ENCODE data around the gene SKAP2. TPM values are rescaled to one million over a fixed set of nuclear protein-coding genes. Genes with fewer than 3 reads are reported as not detected.
A peak's percentile ranks its signal among the peaks of the same experiment; 100 is the strongest.

The SKAP2 gene
- 9.6 and 18.4 TPM in 2 replicates for total RNA-seq (2014; rRNA removed)
- Bru-seq, nascent RNA: percentile 67 among the genes with signal in this experiment
- BruChase-seq, experiment 1, labeled RNA remaining after a 6-hour chase: percentile 57 among the genes with signal in this experiment
- percentile 63 among the genes with signal in this experiment for BruChase-seq, experiment 2, labeled RNA remaining after a 2-hour chase
- long read RNA-seq, transcript SKAP2-201 (13 exons, 3,998 nt): major isoform, 53 of 70 reads
- long read RNA-seq, partial matches to known transcripts: 5 of 70 reads
- long read RNA-seq, other reads (novel, unspliced or antisense): 12 of 70 reads

GRCh38 chr7:26864309-26865093 is at the start of gene SKAP2:
Gene SKAP2, minus strand, starts transcription at chr7:26864590. Its CDS starts 161 bp downstream, at chr7:26864429.
- CTCF ChIA-PET: interaction anchor here (0.6 kb wide), 1 partner anchor 145 kb away, joined by 4 read pairs; no protein-coding TSS in a partner anchor
- no peaks in the 10 kb centered on the region for H3K9me2 ChIP-seq (replicated peaks; ENCODE audit: low read length)
- H3K4me3 ChIP-seq (ENCODE audit: low read length): peak within 1 kb of the TSS; percentile 92
- no TSS peak for BruUV-seq (replicated peaks)
- peaks cover 42% of the 10 kb centered on the region for H3K4me1 ChIP-seq (ENCODE audit: insufficient read depth, low read length)
- DNase-seq (peak; percentile 99), ATAC-seq (peak; percentile 85)
- peak within 1 kb of the TSS; percentile 81 for H3K27ac ChIP-seq (ENCODE audit: low read length)
- H3K9me3 ChIP-seq (ENCODE audit: low read length): no peaks in the 10 kb centered on the region
- peak within 1 kb of the TSS; percentile 86 for H3K9ac ChIP-seq (ENCODE audit: low read length)
- H4K20me1 ChIP-seq (ENCODE audit: low read length): no peaks in the 10 kb centered on the region
- H3K36me3 ChIP-seq (ENCODE audit: low read depth, low read length): no peaks in the 10 kb centered on the region
- H3K79me2 ChIP-seq (ENCODE audit: low read length): peaks cover 44% of the 10 kb centered on the region
- no peaks in the 10 kb centered on the region for H3K27me3 ChIP-seq (ENCODE audit: low read length)
- intact Hi-C loops (cut with micrococcal nuclease): loop anchor here (1.0 to 5.0 kb wide), 6 partner anchors 168 to 497 kb away; no protein-coding TSS in a partner anchor
- no peak for TF ChIP-seq EZH2 (IDR thresholded peaks at IDR 0.05; ENCODE audit: low read length, unreplicated experiment)
- no peak for TF ChIP-seq EZH2phosphoT487 (IDR thresholded peaks at IDR 0.05; ENCODE audit: borderline replicate concordance, low read length)
- TF ChIP-seq, protein P1, sequence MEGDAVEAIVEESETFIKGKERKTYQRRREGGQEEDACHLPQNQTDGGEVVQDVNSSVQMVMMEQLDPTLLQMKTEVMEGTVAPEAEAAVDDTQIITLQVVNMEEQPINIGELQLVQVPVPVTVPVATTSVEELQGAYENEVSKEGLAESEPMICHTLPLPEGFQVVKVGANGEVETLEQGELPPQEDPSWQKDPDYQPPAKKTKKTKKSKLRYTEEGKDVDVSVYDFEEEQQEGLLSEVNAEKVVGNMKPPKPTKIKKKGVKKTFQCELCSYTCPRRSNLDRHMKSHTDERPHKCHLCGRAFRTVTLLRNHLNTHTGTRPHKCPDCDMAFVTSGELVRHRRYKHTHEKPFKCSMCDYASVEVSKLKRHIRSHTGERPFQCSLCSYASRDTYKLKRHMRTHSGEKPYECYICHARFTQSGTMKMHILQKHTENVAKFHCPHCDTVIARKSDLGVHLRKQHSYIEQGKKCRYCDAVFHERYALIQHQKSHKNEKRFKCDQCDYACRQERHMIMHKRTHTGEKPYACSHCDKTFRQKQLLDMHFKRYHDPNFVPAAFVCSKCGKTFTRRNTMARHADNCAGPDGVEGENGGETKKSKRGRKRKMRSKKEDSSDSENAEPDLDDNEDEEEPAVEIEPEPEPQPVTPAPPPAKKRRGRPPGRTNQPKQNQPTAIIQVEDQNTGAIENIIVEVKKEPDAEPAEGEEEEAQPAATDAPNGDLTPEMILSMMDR (conservative IDR thresholded peaks at IDR 0.05; ENCODE audit: low read depth, low read length): no peak
- H3F3A ChIP-seq (ENCODE audit: low read length, unreplicated experiment): peaks cover 6% of the 10 kb centered on the region
- H3K4me2 ChIP-seq (ENCODE audit: low read length): peak within 1 kb of the TSS; percentile 91
- POLR2A ChIA-PET (ENCODE audit: unreplicated experiment): interaction anchor here (0.6 kb wide), 1 partner anchor 398 kb away, joined by 3 read pairs; no protein-coding TSS in a partner anchor
- peak within 1 kb of the TSS; percentile 86 for H2AFZ ChIP-seq (ENCODE audit: low read length)

- BruUV-seq (replicated peaks): no TSS peak
- CTCF ChIA-PET: no interaction called here
- intact Hi-C loops (cut with micrococcal nuclease): no loop called here
Observed at GRCh38 chr7:26912933-26913536, 48.6 kb upstream of the SKAP2 start.

More at GRCh38 chr7:26912933-26913536, 48.6 kb upstream of the SKAP2 start:
- H3K4me2 ChIP-seq (ENCODE audit: low read length): no peak overlapping the region
- ATAC-seq: no peak
- H3K4me3 ChIP-seq (ENCODE audit: low read length): no peak overlapping the region
- no peak for DNase-seq
- H3K9me2 ChIP-seq (replicated peaks; ENCODE audit: low read length): no peaks in the 10 kb centered on the region
- H3K27me3 ChIP-seq (ENCODE audit: low read length): no peaks in the 10 kb centered on the region
- TF ChIP-seq EZH2phosphoT487 (IDR thresholded peaks at IDR 0.05; ENCODE audit: borderline replicate concordance, low read length): no peak
- no peak for TF ChIP-seq EZH2 (IDR thresholded peaks at IDR 0.05; ENCODE audit: low read length, unreplicated experiment)
- TF ChIP-seq, protein P1 (conservative IDR thresholded peaks at IDR 0.05; ENCODE audit: low read depth, low read length): no peak
- no peaks in the 10 kb centered on the region for H3K9me3 ChIP-seq (ENCODE audit: low read length)
- H3K79me2 ChIP-seq (ENCODE audit: low read length): no peaks in the 10 kb centered on the region
- no peak overlapping the region for H3K27ac ChIP-seq (ENCODE audit: low read length)
- no peak overlapping the region for H3K9ac ChIP-seq (ENCODE audit: low read length)
- no peaks in the 10 kb centered on the region for H4K20me1 ChIP-seq (ENCODE audit: low read length)
- H3K36me3 ChIP-seq (ENCODE audit: low read depth, low read length): no peaks in the 10 kb centered on the region
- H2AFZ ChIP-seq (ENCODE audit: low read length): no peak overlapping the region
- no peaks in the 10 kb centered on the region for H3F3A ChIP-seq (ENCODE audit: low read length, unreplicated experiment)
- peaks cover 15% of the 10 kb centered on the region for H3K4me1 ChIP-seq (ENCODE audit: insufficient read depth, low read length)
- POLR2A ChIA-PET (ENCODE audit: unreplicated experiment): interaction anchor here (0.7 kb wide), 1 partner anchor 230 kb away, joined by 3 read pairs; no protein-coding TSS in a partner anchor
